Endometrial microvascular endothelial cells (primary cell): ENCODE measurements around the gene TM4SF5. TPM values are rescaled to one million over a fixed set of nuclear protein-coding genes. Genes with fewer than 3 reads are reported as not detected.

Experiments
- in situ Hi-C: cut with HindIII; loops from 2 replicates; pipeline ENCODE4 v1.10.0; 2017; ENCODE audit warnings: low sequenced_read_pairs, low pct_unique_long_range_greater_than_20kb; ENCODE audit errors: inconsistent ontology term
- total RNA-seq: library from RNA; depleted of rRNA; stranded (reverse); fragments of >200 nt; gene quantifications from one replicate; pipeline ENCODE4 v1.2.3, GENCODE V29; 2015; ENCODE audit errors: inconsistent ontology term

TM4SF5 gene
- total RNA-seq = not detected

DNA sequence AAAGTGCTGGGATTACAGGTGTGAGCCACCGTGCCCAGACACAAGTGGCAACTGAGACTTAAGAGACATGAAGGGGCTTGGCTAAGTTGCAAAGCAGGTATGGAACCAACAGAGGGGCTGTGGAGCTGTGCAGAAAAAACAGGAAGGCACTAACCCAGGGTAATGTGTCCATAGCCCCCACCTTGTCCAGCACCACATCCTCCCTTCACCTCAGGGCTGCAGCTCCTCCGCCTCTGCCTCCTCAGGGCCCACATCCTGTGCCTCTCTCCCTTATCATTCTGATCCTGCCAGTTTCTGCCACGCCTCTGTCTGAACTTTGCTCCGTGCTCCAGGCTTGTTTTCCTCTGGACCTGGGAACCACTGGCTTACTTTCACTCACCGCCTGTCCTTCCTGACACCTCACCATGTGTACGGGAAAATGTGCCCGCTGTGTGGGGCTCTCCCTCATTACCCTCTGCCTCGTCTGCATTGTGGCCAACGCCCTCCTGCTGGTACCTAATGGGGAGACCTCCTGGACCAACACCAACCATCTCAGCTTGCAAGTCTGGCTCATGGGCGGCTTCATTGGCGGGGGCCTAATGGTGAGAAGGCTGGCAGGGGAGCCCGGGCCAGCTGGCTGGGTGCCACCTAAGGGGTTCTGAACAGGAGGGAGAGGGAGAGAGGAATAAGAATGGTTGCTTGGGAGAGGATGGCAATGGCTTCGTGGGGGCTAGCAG, at the start of gene TM4SF5:
TSS of gene TM4SF5 (plus strand) at position 368 of the 716 bp plus-strand sequence. CDS start at position 405, 37 bp downstream.
- in situ Hi-C loops = no loop called here

DNA sequence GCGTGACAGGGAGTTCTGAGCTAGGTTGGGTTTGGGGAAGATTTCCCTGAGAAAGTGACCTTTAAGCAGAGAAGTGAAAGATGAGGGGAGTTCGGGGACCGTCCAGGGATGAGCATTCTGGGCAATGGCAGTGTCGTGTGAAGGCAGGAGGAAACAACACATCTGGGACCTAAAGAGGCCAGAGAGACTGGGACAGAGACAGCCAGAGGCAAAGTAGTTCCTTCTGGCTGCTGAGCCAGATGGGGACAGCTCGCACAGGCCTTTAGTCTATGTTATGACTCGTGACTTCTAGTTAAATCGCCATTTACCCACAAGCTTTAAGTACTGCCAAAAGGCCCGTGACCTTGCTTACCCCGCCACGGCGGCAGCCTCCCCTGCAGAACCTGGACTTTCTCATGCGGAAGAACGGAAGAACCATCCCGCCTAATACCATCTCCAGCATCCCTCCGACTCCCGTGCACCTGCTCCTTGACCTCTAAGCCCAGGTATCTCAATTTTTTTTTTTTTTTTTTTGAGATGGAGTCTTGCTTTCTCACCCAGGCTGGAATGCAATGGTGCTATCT, 48.9 kb upstream of the TM4SF5 start:
- in situ Hi-C loops = no loop called here

- in situ Hi-C loops = no loop called here
Measured at GRCh38 chr17:4724650-4725049, 47.0 kb upstream of the TM4SF5 start.

GRCh38 chr17:4725646-4726310, 45.9 kb upstream of the TM4SF5 start:
- in situ Hi-C loops = no loop called here

DNA sequence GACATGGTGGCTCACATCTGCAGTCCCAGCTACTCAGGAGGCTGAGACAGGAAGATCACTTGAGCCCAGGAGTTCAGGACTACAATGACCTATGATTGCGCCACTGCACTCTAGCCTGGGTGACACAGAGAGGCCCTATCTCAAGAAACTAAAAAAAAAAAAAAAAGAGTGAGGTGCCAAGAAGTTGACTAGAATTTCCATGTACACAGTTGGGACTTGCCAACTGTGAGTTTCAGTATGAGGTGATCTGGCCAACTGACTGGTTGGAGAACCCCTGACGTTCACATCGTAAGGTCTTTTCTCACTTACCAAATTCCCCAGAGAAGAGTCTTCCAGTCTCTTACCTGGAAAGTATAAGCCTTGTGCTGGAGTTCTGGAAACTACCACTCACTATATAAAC, 43.6 kb upstream of the TM4SF5 start:
- in situ Hi-C loops = no loop called here

DNA sequence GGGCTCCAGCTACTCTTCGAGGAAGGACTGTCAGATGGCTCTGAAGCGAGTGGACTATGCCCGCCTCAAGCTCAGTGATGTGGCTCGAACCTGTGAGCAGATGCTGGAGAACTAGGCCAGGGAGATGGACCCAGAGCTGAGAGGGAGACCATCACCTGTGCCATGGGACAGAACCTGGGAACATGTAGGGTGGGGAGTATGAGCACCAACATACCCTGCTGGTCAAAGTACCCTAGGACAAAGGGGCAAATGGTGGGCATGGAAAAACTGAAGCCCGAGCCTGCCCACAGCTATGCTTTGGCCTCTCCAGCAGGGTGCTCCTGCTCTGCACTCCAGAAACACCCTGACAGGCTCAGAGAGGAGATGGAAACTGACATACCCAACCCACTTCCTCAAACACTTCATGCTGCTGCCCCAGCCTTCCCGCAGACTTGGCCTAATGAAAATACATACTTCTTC, 38.6 kb upstream of the TM4SF5 start:
- in situ Hi-C loops = no loop called here

DNA sequence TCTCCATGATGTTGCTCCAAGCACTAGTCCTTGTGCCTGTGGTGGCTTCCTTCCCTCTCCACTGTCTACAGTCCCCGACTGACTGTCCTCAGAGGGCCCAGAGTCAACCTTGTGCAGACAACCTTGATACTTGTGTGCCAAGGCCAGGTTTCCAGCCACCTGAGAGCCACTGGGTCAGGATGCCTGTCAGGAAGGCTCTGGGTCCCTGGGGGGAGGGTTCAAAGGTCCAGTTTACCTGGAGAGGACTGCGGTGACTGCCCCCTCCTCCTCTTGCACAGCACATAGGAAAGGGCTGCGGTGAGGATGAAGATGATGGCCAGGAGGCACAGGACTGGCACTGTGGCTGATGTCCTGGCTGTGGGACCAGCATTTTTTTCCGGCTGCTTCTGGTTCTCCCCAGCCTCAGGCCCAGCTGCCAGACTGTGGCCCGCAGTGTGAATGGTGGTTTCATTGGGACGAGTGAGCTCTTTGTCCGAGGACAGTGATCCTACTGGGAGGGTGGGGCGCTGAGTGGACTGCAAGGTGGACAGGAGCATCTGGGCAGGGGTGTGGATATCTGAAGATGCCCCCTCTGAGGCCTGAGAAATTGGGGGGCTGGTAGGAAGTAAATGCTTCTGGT, 36.7 kb upstream of the TM4SF5 start:
- in situ Hi-C loops = no loop called here

GRCh38 chr17:4735876-4736651, 35.6 kb upstream of the TM4SF5 start:
- in situ Hi-C loops = no loop called here

DNA sequence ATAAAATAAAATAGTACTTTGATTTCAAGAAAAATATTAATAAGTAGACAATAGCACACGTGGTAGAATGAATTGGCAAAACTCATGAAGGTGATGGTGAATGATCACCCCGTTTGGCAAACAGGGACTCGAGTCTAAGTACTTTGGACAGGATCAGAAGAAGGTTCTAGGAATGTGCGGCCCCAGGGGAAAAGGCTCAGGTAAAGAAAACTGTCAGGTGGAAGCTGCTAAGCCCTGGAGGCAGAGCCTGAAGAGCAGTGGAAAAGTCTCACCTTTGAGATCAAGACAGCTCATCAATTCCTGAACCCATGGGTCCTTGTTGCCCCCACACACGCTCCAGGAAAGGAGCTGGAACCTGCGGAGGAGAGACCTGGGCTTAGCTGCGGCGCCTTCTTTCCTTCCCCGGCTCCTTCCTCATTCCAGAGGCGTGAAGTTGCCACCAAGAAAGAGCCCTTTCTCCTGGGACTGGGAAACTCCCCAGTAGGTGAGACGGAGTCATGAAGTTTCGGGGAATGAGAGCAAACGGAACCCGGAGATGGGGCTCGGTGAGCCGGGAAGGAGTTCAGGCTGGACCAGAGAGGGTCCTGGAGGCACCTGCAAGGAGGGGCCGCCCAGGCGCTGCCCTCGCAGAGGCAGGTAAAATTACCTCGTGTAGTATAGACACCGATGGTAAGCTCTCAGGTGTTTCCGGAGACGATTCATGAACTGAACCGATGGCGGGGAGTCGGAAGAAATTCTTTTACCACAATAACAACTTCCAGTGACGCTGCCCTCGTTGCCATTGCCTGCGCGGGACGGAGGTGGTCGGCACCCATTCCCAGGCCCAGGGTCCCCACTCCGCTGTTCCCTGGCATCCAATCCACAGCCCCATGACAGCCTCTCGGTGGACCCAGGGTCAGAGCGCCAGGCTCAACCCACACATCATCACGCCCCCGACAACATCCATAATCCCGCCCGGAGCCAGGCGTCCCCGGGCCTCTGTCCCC, 33.3 kb upstream of the TM4SF5 start:
- in situ Hi-C loops = no loop called here

GRCh38 chr17:4739122-4740024, 32.3 kb upstream of the TM4SF5 start, which contains the start of the genes CXCL16 and ZMYND15:
Gene CXCL16 (minus strand): TSS chr17:4739928. CDS start chr17:4739339, 589 bp downstream.
Gene ZMYND15 (plus strand): TSS chr17:4739833. CDS start chr17:4740549, 716 bp downstream.
- in situ Hi-C loops = no loop called here

DNA sequence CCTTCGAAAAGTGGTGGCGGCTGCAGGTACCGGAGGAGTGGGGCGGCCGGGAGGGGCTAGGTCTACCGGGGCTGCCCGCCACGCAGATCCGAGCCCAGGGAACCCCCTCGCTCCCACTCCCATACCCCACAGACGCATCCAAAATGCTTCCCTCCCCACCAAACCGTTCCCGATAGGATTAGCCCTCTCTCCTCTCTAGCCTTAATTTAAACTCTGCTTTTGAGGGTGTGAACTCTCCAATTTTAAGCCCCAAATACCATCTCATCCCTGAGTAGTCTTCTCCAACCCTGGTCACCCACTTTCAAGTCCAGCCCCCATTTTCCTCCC, 31.7 kb upstream of the TM4SF5 start:
- in situ Hi-C loops = no loop called here

DNA sequence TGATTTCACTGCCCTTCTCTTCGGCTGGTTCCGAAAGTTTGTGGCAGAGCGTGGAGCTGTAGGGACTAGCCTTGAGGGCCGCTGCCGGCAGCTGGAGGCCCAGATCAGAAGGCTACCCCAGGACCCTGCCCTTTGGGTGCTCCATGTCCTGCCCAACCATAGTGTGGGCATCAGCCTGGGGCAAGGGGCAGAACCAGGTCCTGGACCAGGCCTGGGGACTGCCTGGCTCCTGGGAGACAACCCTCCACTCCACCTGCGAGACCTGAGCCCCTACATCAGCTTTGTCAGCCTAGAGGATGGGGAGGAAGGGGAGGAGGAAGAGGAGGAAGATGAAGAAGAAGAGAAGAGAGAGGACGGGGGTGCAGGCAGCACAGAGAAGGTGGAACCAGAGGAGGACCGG, 31.1 kb upstream of the TM4SF5 start:
- in situ Hi-C loops = no loop called here

GRCh38 chr17:4741544-4741943, 30.1 kb upstream of the TM4SF5 start:
- in situ Hi-C loops = no loop called here

DNA sequence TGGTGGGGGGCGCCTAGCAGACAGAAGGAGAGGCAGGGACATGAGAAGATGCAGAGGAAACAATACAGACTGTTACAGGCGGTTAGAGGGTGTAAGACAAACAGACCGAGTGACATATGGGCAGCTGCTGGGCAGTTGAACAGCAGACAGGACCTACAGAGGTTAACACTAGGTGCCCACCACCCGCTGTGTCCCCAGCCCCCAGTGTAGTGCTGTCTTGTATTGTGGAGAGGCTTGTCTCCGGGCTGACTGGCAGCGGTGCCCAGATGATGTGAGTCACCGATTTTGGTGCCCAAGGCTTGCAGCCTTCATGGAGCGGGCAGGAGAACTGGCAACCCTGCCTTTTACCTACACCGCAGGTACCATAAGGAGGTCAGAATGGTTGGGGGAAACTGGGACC, 29.6 kb upstream of the TM4SF5 start:
- in situ Hi-C loops = no loop called here

DNA sequence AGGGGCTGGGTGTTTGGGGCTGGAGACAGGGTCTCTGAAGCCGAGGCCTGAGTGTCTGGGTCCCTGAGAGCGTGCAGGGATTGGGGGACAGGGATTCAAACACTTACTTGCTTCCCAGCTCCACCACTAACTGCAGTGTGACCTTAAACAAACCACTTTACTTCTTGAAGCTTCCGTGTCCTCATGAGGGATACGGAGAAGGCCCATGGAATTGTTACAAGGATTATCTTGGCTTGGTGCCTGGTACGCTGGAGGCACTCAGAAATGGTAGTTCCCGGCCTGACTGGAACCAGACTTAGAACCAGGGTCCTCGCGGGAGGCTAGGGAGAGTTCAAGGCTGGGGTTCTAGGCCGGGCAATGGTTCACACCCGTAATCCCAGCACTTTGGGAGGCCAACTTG, 29.1 kb upstream of the TM4SF5 start:
- in situ Hi-C loops = no loop called here

GRCh38 chr17:4743216-4743615, 28.5 kb upstream of the TM4SF5 start:
- in situ Hi-C loops = no loop called here

DNA sequence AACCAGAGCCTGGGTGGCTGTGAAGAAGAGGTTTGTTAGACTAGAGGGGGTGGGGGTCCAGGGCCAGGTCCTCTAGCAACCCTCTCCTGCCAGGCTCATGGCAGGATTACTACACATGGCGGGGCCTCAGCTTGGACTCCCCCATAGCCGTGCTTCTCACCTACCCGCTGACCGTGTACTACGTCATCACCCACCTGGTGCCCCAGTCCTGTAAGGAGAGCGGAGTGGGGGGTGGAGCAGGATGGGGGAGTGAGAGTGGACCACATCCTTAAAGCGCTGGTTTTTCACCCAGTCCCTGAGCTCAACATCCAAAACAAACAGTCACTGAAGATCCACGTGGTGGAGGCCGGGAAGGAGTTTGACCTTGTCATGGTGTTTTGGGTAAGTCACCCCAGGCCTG, 27.8 kb upstream of the TM4SF5 start:
- in situ Hi-C loops = no loop called here
